ENCODE data around the gene TTC9C. TPM values are rescaled to one million over a fixed set of nuclear protein-coding genes. Genes with fewer than 3 reads are reported as not detected.

TTC9C gene
- total RNA-seq, 1 experiment from 2014 or later: 37.4 TPM

DNA sequence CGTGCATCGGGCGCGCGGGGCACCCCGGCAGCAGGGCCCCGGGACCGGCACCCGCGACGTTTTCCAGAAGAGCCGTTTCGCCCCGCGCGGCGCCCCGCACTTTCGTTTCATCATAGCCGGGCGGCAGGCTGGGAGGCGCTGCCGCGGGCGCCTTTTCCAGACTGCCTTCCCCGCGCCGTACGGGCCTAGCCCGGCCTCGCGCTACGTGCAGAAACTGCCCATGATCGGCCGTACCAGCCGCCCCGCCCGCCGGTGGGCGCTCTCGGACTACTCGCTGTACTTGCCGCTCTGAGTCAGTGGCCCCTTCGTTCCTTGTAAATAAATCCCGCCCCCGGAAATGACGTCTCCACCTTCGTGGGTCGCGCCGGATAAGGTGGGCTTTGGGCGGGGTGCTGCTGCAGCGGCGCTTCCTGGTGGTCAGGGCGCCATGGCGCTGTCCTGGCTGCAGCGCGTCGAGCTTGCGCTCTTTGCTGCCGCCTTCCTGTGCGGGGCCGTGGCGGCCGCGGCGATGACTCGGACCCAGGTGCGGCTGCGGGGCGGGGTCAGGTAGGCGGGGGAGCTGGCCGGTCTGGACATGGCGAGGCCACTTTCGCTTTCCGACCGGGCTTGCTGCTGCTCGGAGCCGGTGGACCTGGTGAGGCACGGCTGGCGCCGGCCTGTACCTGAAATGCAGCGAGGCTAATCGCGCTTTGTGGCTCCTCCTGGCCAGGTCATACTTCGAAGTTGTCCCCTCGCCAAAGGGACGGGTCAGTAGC, 58.9 kb downstream of the TTC9C start, which contains the start of gene TMEM179B:
Gene TMEM179B (plus strand): TSS at position 398 of the 755 bp plus-strand sequence. CDS start 30 bp downstream, at position 428.
- Histone ChIP-seq H3K9ac (ENCODE audit: low read length) (peak within 1 kb of the TSS; percentile 91), H3K27ac (ENCODE audit: low read length) (peak within 1 kb of the TSS; percentile 90), H3F3A (ENCODE audit: low read length, unreplicated experiment) (peaks cover 12% of the 10 kb centered on the region), H3K27me3 (ENCODE audit: low read length) (no peaks in the 10 kb centered on the region), H3K4me1 (ENCODE audit: insufficient read depth, low read length) (peaks cover 28% of the 10 kb centered on the region), H3K9me3 (ENCODE audit: low read length) (no peaks in the 10 kb centered on the region), H3K4me3 (ENCODE audit: low read length) (peak within 1 kb of the TSS; percentile 86), H3K36me3 (ENCODE audit: low read depth, low read length) (peaks cover 12% of the 10 kb centered on the region; the same call in 1 of the 2 replicates), H3K9me2 (replicated peaks; ENCODE audit: low read length) (no peaks in the 10 kb centered on the region), H3K4me2 (ENCODE audit: low read length) (peak within 1 kb of the TSS; percentile 84), H4K20me1 (ENCODE audit: low read length) (no peaks in the 10 kb centered on the region), H3K79me2 (ENCODE audit: low read length) (peaks cover 36% of the 10 kb centered on the region), H2AFZ (ENCODE audit: low read length) (peak within 1 kb of the TSS; percentile 71)
- DNase-seq: peak; percentile 100
- BruUV-seq (replicated peaks): no TSS peak
- CTCF ChIA-PET: interaction anchor here (0.6 to 1.8 kb wide), 13 partner anchors 13 to 141 kb away, joined by 3 to 13 read pairs (median 5); partner anchors contain the start of genes GANAB, HNRNPUL2, NXF1 and POLR2G
- intact Hi-C loops (cut with micrococcal nuclease): loop anchor here (1.0 to 2.0 kb wide), 3 partner anchors 44 to 75 kb away; no protein-coding TSS in a partner anchor
- TF ChIP-seq EZH2 (IDR thresholded peaks at IDR 0.05; ENCODE audit: low read length, unreplicated experiment): no peak
- no peak for TF ChIP-seq EZH2phosphoT487 (IDR thresholded peaks at IDR 0.05; ENCODE audit: borderline replicate concordance, low read length)
- TF ChIP-seq, protein P1, sequence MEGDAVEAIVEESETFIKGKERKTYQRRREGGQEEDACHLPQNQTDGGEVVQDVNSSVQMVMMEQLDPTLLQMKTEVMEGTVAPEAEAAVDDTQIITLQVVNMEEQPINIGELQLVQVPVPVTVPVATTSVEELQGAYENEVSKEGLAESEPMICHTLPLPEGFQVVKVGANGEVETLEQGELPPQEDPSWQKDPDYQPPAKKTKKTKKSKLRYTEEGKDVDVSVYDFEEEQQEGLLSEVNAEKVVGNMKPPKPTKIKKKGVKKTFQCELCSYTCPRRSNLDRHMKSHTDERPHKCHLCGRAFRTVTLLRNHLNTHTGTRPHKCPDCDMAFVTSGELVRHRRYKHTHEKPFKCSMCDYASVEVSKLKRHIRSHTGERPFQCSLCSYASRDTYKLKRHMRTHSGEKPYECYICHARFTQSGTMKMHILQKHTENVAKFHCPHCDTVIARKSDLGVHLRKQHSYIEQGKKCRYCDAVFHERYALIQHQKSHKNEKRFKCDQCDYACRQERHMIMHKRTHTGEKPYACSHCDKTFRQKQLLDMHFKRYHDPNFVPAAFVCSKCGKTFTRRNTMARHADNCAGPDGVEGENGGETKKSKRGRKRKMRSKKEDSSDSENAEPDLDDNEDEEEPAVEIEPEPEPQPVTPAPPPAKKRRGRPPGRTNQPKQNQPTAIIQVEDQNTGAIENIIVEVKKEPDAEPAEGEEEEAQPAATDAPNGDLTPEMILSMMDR (conservative IDR thresholded peaks at IDR 0.05; ENCODE audit: low read depth, low read length): peak; percentile 39; the same call in 1 of the 2 replicates
- peak; percentile 63 for ATAC-seq
- POLR2A ChIA-PET (ENCODE audit: unreplicated experiment): interaction anchor here (0.6 to 1.4 kb wide), 5 partner anchors 16 to 122 kb away, joined by 3 to 16 read pairs (median 4); partner anchors contain the start of genes C11orf98, CSKMT, HNRNPUL2 and STX5

Other genes starting within 250 kb of the TTC9C start
- gene AHNAK, start 181.7 kb upstream of the TTC9C start, total RNA-seq (2014; rRNA removed): 287 and 383 TPM in 2 replicates
- 1,577 and 1,815 TPM in 2 replicates for gene EEF1G, start 154.6 kb upstream of the TTC9C start, total RNA-seq (2014; rRNA removed)
- 17.8 and 20.6 TPM in 2 replicates for gene TUT1, start 137.0 kb upstream of the TTC9C start, total RNA-seq (2014; rRNA removed)
- 193 and 259 TPM in 2 replicates for gene MTA2, start 126.6 kb upstream of the TTC9C start, total RNA-seq (2014; rRNA removed)
- 32.8 and 50.6 TPM in 2 replicates for gene EML3, start 115.7 kb upstream of the TTC9C start, total RNA-seq (2014; rRNA removed)
- 5.8 and 13.9 TPM in 2 replicates for gene ROM1, start 115.2 kb upstream of the TTC9C start, total RNA-seq (2014; rRNA removed)
- 65.8 and 76.3 TPM in 2 replicates for gene B3GAT3, start 106.5 kb upstream of the TTC9C start, total RNA-seq (2014; rRNA removed)
- 274 and 290 TPM in 2 replicates for gene GANAB, start 81.9 kb upstream of the TTC9C start, total RNA-seq (2014; rRNA removed)
- 31.0 and 32.5 TPM in 2 replicates for gene INTS5, start 75.2 kb upstream of the TTC9C start, total RNA-seq (2014; rRNA removed)
- gene C11orf98, start 63.3 kb upstream of the TTC9C start, total RNA-seq (2014; rRNA removed): 236 and 302 TPM in 2 replicates
- 12.9 and 16.3 TPM in 2 replicates for gene CSKMT, start 63.2 kb upstream of the TTC9C start, total RNA-seq (2014; rRNA removed)
- gene UQCC3, start 56.8 kb upstream of the TTC9C start, total RNA-seq (2014; rRNA removed): 83.6 and 95.6 TPM in 2 replicates
- gene LBHD1, start 56.2 kb upstream of the TTC9C start, total RNA-seq (2014; rRNA removed): 4.7 and 9.7 TPM in 2 replicates
- 190 and 311 TPM in 2 replicates for gene UBXN1, start 49.4 kb upstream of the TTC9C start, total RNA-seq (2014; rRNA removed)
- gene LRRN4CL, start 39.0 kb upstream of the TTC9C start, total RNA-seq (2014; rRNA removed): 0.51 and 0.86 TPM in 2 replicates
- gene BSCL2, start 21.1 kb upstream of the TTC9C start, total RNA-seq (2014; rRNA removed): 65.7 and 73.4 TPM in 2 replicates
- not detected in 2 replicates for gene GNG3, start 20.8 kb upstream of the TTC9C start, total RNA-seq (2014; rRNA removed)
- 15.5 and 25.4 TPM in 2 replicates for gene HNRNPUL2, start 1.0 kb upstream of the TTC9C start, total RNA-seq (2014; rRNA removed)
- gene ZBTB3, start 25.7 kb downstream of the TTC9C start, total RNA-seq (2014; rRNA removed): 2.2 and 3.3 TPM in 2 replicates
- gene POLR2G, start 33.1 kb downstream of the TTC9C start, total RNA-seq (2014; rRNA removed): 208 and 230 TPM in 2 replicates
- gene TAF6L, start 42.9 kb downstream of the TTC9C start, total RNA-seq (2014; rRNA removed): 40.2 and 43.9 TPM in 2 replicates
- gene TMEM179B, start 58.9 kb downstream of the TTC9C start, total RNA-seq (2014; rRNA removed): 80.2 and 86.7 TPM in 2 replicates
- 37.5 and 49.6 TPM in 2 replicates for gene TMEM223, start 63.5 kb downstream of the TTC9C start, total RNA-seq (2014; rRNA removed)
- gene NXF1, start 77.0 kb downstream of the TTC9C start, total RNA-seq (2014; rRNA removed): 33.1 and 33.2 TPM in 2 replicates
- 41.4 and 48.2 TPM in 2 replicates for gene STX5, start 103.6 kb downstream of the TTC9C start, total RNA-seq (2014; rRNA removed)
- gene TEX54, start 104.4 kb downstream of the TTC9C start, total RNA-seq (2014; rRNA removed): not detected in 2 replicates
- 217 and 222 TPM in 2 replicates for gene WDR74, start 111.1 kb downstream of the TTC9C start, total RNA-seq (2014; rRNA removed)
- 243 and 304 TPM in 2 replicates for gene SLC3A2, start 152.4 kb downstream of the TTC9C start, total RNA-seq (2014; rRNA removed)
- not detected in 2 replicates for gene CHRM1, start 192.9 kb downstream of the TTC9C start, total RNA-seq (2014; rRNA removed)

Data from PC-3 (cell line).